Activated CD4-positive, alpha-beta T cell treated with anti-CD3 and anti-CD28 coated beads, Interleukin-2, amount 10 ng/mL, durations not matched to agents 24 days and 14 days (primary cell): ENCODE data around the gene COX6B1. TPM values are rescaled to one million over a fixed set of nuclear protein-coding genes. Genes with fewer than 3 reads are reported as not detected.
"Not testable (repeated sequence)": the region's sequence is repeated elsewhere in the genome, so short reads cannot be mapped to it uniquely, and the experiment has no call there.

Experiments
- DNase-seq: peaks from one replicate; pipeline ENCODE4 v3.0.0; 2022
- H3K27ac Mint-ChIP-seq: one replicate; pipeline ENCODE4 v1.8.0; 2022; ENCODE audit warnings: mild to moderate bottlenecking, mixed read lengths
- H3K27me3 Mint-ChIP-seq: one replicate; pipeline ENCODE4 v1.8.0; 2022; ENCODE audit warnings: mixed read lengths
- H3K36me3 Mint-ChIP-seq: one replicate; pipeline ENCODE4 v1.8.0; 2022; ENCODE audit warnings: low read depth, mild to moderate bottlenecking, mixed read lengths
- H3K4me1 Mint-ChIP-seq: one replicate; pipeline ENCODE4 v1.8.0; 2021; ENCODE audit warnings: mixed read lengths
- H3K4me3 Mint-ChIP-seq: one replicate; pipeline ENCODE4 v1.8.0; 2022; ENCODE audit warnings: mild to moderate bottlenecking, moderate library complexity, mixed read lengths
- H3K9me3 Mint-ChIP-seq: one replicate; pipeline ENCODE4 v1.8.0; 2021; ENCODE audit warnings: mixed read lengths
- intact Hi-C: fragments of 100-400 bp; cut with micrococcal nuclease; formaldehyde crosslinking; loops from one replicate; pipeline ENCODE4 v1.15.1; 2023
- total RNA-seq: library from RNA; stranded (reverse); gene quantifications from 2 replicates; pipeline ENCODE4 v1.2.3, GENCODE V29; 2022

The COX6B1 gene
- total RNA-seq, 1 donor from 2014 or later, result 451 TPM

DNA sequence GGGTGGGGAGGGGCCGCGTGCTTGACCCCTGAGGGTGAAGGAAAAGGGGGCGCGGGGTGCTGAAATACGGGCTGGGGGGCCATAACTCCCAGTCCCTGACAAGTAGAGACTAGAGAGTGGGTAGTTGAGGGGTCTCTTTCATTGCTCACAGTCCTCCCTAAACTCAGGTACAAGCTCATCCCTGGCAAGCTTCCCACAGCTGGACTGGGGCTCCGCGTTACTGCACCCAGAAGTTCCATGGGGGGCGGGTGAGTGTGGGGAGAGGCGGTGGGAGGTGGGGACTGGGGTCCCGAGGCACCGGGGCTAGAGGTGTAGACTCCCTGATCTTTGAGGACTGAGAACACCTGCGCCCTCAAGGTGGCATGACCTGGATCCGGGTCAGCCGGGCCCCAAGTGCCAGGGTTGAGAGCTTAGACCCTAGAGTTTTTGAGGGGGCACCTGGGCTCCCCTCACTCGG lies 5.3 kb upstream of the COX6B1 start:
- Mint-ChIP-seq H3K9me3 (no peaks in the 10 kb centered on the region), H3K27me3 (no peaks in the 10 kb centered on the region), H3K36me3 (peaks cover 4% of the 10 kb centered on the region), H3K4me3 (peak overlapping the region; percentile 82), H3K4me1 (peaks cover 38% of the 10 kb centered on the region), H3K27ac (no peak overlapping the region)
- DNase-seq, result no peak
- intact Hi-C loops, result no loop called here

DNA sequence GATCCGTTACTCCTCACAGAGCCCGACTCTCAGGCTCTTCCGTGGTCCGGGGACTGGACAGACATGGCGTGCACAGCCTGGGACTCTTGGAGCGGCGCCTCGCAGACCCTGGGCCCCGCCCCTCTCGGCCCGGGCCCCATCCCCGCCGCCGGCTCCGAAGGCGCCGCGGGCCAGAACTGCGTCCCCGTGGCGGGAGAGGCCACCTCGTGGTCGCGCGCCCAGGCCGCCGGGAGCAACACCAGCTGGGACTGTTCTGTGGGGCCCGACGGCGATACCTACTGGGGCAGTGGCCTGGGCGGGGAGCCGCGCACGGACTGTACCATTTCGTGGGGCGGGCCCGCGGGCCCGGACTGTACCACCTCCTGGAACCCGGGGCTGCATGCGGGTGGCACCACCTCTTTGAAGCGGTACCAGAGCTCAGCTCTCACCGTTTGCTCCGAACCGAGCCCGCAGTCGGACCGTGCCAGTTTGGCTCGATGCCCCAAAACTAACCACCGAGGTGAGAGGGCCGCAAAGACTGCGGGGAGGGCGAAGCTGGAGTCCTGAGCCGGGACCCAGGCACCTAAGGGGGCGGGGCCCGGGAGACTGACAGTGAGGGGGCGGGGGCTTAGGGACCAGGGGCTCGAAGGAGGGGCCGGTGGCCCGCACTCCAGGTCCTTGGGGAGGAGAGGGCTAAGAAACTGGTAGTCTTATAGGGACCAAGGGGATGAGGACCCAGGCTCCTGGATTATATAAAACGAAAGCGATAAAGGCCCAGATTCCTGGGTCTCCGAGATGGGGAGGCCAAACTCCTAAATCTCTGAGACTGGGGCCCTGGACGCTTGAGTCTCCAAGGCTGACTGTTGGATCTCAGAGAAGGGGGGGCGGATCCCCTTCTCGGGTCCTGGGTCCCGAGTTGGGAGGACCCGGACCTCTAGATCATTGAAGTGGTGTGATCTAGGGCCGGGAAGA lies 4.6 kb upstream of the COX6B1 start:
- H3K27ac Mint-ChIP-seq, result peak overlapping the region; percentile 86
- H3K27me3 Mint-ChIP-seq, result no peaks in the 10 kb centered on the region
- no peaks in the 10 kb centered on the region for H3K9me3 Mint-ChIP-seq
- H3K4me1 Mint-ChIP-seq, result peaks cover 38% of the 10 kb centered on the region
- H3K4me3 Mint-ChIP-seq, result peak overlapping the region; percentile 82
- intact Hi-C loops, result loop anchor here (1.0 to 2.0 kb wide), 3 partner anchors 67 to 97 kb away; no protein-coding TSS in a partner anchor
- peak; percentile 95 for DNase-seq
- no peaks in the 10 kb centered on the region for H3K36me3 Mint-ChIP-seq

DNA sequence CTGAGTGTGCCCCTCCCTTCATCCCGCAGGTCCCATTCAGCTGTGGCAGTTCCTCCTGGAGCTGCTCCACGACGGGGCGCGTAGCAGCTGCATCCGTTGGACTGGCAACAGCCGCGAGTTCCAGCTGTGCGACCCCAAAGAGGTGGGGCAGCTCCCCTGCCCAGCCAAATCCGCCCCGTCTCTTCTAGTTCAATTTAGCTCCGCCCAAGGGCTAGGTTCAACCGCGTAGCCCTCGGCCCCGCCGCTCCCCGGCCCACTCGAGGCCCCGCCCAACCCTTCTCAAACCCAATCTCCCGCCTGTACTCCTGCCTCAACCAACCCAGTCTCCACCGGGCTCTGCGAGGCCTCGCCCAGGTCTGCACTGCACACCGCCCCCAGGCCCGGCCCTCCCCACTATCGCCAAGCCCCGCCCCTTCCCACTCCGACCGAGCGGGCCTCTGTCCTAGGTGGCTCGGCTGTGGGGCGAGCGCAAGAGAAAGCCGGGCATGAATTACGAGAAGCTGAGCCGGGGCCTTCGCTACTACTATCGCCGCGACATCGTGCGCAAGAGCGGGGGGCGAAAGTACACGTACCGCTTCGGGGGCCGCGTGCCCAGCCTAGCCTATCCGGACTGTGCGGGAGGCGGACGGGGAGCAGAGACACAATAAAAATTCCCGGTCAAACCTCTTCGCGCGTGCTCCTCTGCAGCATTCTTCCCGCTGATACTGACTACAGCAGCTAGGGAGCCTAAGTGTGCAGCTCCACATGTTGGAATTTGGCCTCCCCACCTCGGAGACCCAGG lies 3.7 kb upstream of the COX6B1 start:
- Mint-ChIP-seq H3K36me3 (peaks cover 4% of the 10 kb centered on the region), H3K4me3 (peak overlapping the region; percentile 82), H3K9me3 (no peaks in the 10 kb centered on the region), H3K27me3 (no peaks in the 10 kb centered on the region), H3K27ac (peak overlapping the region; percentile 83), H3K4me1 (peaks cover 41% of the 10 kb centered on the region)
- intact Hi-C loops, result loop anchor here (1.0 to 2.0 kb wide), 3 partner anchors 66 to 98 kb away; no protein-coding TSS in a partner anchor
- peak; percentile 98 for DNase-seq

- peaks cover 41% of the 10 kb centered on the region for H3K4me1 Mint-ChIP-seq
- H3K4me3 Mint-ChIP-seq, result peak overlapping the region; percentile 82
- intact Hi-C loops, result loop anchor here (1.0 to 2.0 kb wide), 4 partner anchors 17 to 99 kb away; no protein-coding TSS in a partner anchor
- H3K27ac Mint-ChIP-seq, result peak overlapping the region; percentile 83
- no peaks in the 10 kb centered on the region for H3K27me3 Mint-ChIP-seq
- H3K36me3 Mint-ChIP-seq, result peaks cover 6% of the 10 kb centered on the region
- DNase-seq, result peak; percentile 94
- no peaks in the 10 kb centered on the region for H3K9me3 Mint-ChIP-seq
Measured at GRCh38 chr19:35644987-35645679, 3.0 kb upstream of the COX6B1 start.

DNA sequence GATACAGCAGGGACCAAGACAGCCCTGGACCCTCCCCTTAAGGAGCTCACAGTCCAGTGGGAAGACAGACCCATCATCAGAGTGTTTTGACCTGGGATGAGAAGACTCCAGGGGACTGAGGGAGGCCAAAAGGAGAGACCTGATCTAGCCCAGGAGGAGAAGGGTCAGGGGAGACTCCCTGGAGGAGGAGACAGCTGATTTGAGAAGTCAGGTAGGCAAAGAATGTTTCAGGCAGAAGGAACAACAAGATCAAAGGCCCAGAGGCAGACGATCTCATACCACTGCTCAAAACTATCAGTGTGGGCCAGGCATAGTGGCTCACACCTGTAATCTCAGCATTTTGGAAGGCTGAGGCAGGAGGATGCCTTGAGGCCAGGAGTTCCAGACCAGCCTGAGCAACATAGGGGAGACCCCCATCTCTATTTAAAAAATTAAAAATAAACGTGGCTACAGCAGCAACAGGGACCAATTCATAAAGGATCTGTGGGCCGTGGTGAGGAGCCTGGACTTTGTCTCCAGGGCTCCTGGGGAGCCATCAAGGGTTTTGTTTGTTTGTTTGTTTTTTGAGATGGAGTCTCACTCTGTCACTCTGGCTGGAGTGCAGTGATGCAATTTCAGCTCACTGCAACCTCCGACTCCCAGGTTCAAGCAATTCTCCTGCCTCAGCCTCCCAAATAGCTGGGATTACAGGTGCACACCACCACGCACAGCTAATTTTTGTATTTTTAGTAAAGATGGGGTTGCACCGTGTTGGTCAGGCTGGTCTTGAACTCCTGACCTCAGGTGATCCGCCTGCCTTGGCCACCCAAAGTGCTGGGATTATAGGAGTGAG lies 2.2 kb upstream of the COX6B1 start:
- H3K36me3 Mint-ChIP-seq, result peaks cover 9% of the 10 kb centered on the region
- intact Hi-C loops, result loop anchor here (1.0 to 2.0 kb wide), 3 partner anchors 18 to 95 kb away; no protein-coding TSS in a partner anchor
- H3K27ac Mint-ChIP-seq, result no peak overlapping the region
- H3K9me3 Mint-ChIP-seq, result no peaks in the 10 kb centered on the region
- no peaks in the 10 kb centered on the region for H3K27me3 Mint-ChIP-seq
- H3K4me3 Mint-ChIP-seq, result no peak overlapping the region
- H3K4me1 Mint-ChIP-seq, result peaks cover 43% of the 10 kb centered on the region
- peak; percentile 60 for DNase-seq

DNA sequence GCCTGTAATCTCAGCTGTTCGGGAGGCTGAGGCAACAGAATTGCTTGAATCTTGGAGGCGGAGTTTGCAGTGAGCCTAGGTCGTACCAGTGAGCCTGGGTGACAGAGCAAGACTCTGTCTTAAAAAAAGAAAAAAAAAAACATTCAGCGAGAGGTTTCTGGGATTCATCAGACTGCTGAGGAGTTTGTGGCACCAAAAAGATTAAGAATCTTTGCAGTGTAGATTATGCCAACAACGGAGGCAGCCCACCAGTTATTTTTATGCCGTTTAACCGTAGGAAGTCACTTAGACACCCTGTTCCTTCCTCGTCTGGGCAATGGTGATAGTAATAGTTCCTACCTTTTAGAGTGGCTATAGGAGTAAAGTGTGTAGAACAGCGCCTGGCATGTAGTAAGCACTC lies 2.5 kb downstream of the COX6B1 start:
- Mint-ChIP-seq H3K4me3 (no peak overlapping the region), H3K36me3 (peaks cover 35% of the 10 kb centered on the region), H3K9me3 (no peaks in the 10 kb centered on the region), H3K27ac (no peak overlapping the region), H3K4me1 (peaks cover 16% of the 10 kb centered on the region), H3K27me3 (no peaks in the 10 kb centered on the region)
- intact Hi-C loops, result no loop called here
- DNase-seq, result no peak

GRCh38 chr19:35654828-35655227 lies 6.7 kb downstream of the COX6B1 start:
- not testable (repeated sequence) for H3K27me3 Mint-ChIP-seq, DNase-seq
- peaks cover 59% of the 10 kb centered on the region for H3K36me3 Mint-ChIP-seq

GRCh38 chr19:35655600-35655999 lies 7.5 kb downstream of the COX6B1 start:
- Mint-ChIP-seq H3K27me3 (no peaks in the 10 kb centered on the region), H3K9me3 (no peaks in the 10 kb centered on the region), H3K27ac (no peak overlapping the region), H3K4me3 (no peak overlapping the region), H3K36me3 (peaks cover 58% of the 10 kb centered on the region), H3K4me1 (peaks cover 12% of the 10 kb centered on the region)
- no peak for DNase-seq
- intact Hi-C loops, result no loop called here

More at GRCh38 chr19:35654828-35655227, 6.7 kb downstream of the COX6B1 start:
- H3K4me3 Mint-ChIP-seq, H3K9me3 Mint-ChIP-seq, intact Hi-C loops, H3K27ac Mint-ChIP-seq: not testable (repeated sequence)
- H3K4me1 Mint-ChIP-seq, result peaks cover 12% of the 10 kb centered on the region

- Mint-ChIP-seq H3K4me3 (no peak overlapping the region), H3K27ac (no peak overlapping the region), H3K27me3 (no peaks in the 10 kb centered on the region), H3K36me3 (peaks cover 50% of the 10 kb centered on the region), H3K4me1 (peaks cover 7% of the 10 kb centered on the region), H3K9me3 (no peaks in the 10 kb centered on the region)
- intact Hi-C loops, result no loop called here
- no peak for DNase-seq
Measured at GRCh38 chr19:35656700-35657099, 8.6 kb downstream of the COX6B1 start.

DNA sequence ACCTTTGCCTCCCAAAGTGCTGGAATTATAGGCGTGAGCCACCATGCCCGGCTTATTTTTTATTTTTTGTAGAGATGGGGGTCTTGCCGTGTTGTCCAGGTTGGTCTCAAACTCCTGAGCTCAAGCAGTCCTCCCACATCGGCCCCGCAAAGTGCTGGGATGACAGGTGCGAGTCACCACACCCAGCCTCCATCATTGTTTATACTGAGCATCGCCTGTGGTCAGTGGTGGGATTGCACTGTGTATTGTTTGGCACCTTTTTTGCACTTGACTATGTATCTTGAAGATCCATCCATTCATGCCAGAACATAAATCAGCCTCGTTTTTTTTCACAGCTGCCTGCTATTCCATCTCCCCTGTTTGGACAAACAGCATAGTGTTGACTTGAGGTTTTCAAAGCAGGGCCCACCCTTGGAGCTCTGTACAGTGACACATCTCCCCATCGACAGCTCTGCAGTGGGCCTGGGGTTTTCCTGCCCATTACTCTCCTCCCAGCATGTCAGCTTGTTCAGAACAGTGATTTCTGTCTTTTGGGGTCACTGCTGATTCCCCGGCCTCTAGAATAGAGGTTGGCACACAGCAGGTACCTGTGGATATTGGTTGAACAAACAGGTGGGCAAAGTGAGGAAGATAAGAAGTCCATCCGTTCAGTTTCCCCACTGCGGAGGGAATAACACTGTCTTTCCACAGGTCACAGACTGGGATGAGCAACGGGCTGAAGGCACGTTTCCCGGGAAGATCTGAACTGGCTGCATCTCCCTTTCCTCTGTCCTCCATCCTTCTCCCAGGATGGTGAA lies 10.0 kb downstream of the COX6B1 start:
- peak; percentile 56 for DNase-seq
- H3K9me3 Mint-ChIP-seq, result no peaks in the 10 kb centered on the region
- H3K36me3 Mint-ChIP-seq, result peaks cover 45% of the 10 kb centered on the region
- H3K27me3 Mint-ChIP-seq, result no peaks in the 10 kb centered on the region
- intact Hi-C loops, result no loop called here
- H3K27ac Mint-ChIP-seq, result no peak overlapping the region
- H3K4me1 Mint-ChIP-seq, result peaks cover 5% of the 10 kb centered on the region
- no peak overlapping the region for H3K4me3 Mint-ChIP-seq

DNA sequence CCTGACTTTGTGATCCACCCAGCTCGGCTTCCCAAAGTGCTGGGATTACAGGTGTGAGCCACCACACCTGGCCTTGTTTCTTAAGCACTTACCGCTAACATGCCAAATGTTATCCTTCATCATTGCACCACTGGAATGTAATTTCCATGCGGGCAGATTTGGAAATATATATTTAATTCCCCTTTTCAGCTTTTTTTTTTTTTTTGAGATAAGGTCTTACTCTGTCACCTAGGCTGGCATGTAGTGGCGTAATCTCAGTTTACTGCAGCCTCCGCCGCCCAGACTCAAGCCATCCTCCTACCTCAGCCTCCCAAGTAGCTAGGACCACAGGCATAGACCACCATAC lies 13.8 kb downstream of the COX6B1 start:
- no peak for DNase-seq
- Mint-ChIP-seq H3K4me3 (no peak overlapping the region), H3K9me3 (no peaks in the 10 kb centered on the region), H3K27ac (no peak overlapping the region), H3K27me3 (no peaks in the 10 kb centered on the region), H3K36me3 (peaks cover 17% of the 10 kb centered on the region), H3K4me1 (peaks cover 3% of the 10 kb centered on the region)
- intact Hi-C loops, result no loop called here

DNA sequence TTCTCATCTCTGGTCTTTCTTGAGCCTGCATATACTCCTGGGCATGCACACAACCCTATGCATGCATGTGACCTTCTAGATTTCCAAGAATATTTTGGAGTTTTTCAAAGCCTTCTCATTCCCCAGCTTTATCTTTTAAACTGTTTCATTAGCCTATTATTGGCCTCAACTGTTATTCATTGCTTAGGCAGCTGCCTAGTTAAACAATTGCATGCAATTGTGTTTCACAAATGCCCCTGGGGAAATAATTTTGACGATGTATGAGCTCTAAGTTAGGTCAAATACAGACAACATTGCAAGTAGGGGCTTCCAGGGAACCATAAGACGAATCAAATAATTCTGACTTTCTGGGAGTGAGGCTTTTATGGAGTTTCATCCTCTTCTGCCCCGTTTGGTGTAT lies 15.9 kb downstream of the COX6B1 start:
- Mint-ChIP-seq H3K27me3 (no peaks in the 10 kb centered on the region), H3K36me3 (peaks cover 6% of the 10 kb centered on the region), H3K4me1 (no peaks in the 10 kb centered on the region), H3K4me3 (no peak overlapping the region), H3K27ac (no peak overlapping the region), H3K9me3 (no peaks in the 10 kb centered on the region)
- DNase-seq, result no peak
- intact Hi-C loops, result no loop called here
